Umbilical cord (tissue), 2 donors: ENCODE measurements around the gene PPID. TPM values are rescaled to one million over a fixed set of nuclear protein-coding genes. Genes with fewer than 3 reads are reported as not detected.
A peak's percentile ranks its signal among the peaks of the same experiment; 100 is the strongest.
"Not testable (repeated sequence)": the region's sequence is repeated elsewhere in the genome, so short reads cannot be mapped to it uniquely, and the experiment has no call there.

Experiments
- DNase-seq: peaks from one replicate; pipeline ENCODE4 v3.0.0-alpha.2; 2015; ENCODE audit warnings: low spot score
- total RNA-seq: library from RNA; depleted of rRNA; stranded (reverse); fragments of >200 nt; gene quantifications from one replicate; pipeline ENCODE4 v1.2.3, GENCODE V29; 2014; ENCODE audit warnings: low replicate concordance; ENCODE audit not compliant: insufficient read depth

PPID gene
- 25.8 TPM for total RNA-seq

- DNase-seq: peak; percentile 84
Measured at GRCh38 chr4:158722917-158723793, at the start of gene PPID. Gene PPID (minus strand): TSS chr4:158723396. CDS start chr4:158723288, 108 bp downstream.

DNA sequence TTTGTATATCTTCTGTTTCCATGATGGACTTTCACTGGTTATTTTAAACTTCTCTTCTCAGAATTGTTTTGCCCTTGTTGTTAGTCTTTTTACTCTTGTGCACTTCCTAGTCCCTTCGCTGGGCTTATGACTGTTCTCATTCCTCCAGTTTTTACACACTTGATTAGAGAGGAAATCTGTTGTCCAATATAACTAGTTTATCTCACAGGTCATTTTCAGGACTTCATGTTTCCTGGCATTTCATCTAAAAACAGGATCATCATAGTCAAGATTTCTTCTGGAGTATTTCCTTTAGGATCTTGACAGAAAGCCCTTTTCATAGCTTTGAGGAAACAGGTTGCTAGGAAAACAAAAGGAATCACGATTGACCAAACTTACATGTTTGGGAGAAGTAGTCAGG is 48.6 kb upstream of the PPID start:
- DNase-seq: no peak

DNA sequence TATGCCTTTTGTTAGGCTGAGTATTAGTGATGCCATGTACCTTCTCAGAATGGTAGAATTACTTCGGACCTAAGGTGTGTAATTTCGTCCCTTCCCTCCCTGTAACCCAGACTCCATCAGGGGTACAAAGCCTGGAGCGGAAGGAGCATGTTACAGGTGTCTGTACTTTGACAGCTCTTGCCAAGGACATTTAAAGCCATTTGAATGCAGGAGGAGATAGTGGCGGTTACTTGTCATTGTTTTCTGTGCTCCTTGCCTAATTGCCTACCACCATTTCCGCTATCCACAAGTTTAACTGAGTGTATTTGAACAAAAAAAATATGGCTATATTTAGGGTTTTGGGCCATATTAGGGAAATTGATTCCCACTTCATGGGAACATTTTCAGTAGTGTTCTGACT is 47.5 kb upstream of the PPID start:
- no peak for DNase-seq

DNA sequence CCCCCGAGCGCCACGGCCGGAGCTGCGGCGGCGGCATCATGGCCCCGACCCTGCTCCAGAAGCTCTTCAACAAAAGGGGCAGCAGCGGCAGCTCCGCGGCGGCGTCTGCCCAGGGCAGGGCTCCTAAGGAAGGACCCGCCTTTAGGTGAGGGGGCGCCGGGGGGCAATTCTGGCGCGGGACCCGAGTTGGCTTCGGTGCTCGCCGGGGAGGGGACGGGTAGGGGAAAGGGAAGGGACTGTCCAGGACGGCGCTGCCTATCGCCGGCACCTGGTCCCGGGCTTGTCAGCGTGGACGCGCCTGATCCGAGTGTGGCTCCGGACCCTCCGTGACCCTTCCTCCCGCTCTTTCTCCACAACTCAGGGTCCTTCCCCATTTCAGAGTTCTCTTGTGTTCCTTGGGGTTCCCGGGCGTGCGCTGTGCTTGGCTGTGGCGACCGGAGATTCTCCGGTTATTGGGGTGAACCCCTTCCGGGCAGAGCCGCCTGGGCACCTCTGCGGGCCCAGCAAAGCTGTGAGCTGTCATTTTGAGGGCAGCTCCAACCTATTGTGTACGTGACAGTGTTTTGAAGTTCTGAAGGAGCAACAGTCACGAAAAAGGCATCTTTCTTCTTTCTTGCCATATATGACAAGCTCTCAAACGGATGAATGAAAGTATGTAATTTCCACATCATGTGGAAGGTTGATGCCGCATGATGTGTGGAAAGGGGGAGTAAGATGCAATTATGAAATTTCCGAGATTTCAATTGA is 46.2 kb upstream of the PPID start:
- no peak for DNase-seq

DNA sequence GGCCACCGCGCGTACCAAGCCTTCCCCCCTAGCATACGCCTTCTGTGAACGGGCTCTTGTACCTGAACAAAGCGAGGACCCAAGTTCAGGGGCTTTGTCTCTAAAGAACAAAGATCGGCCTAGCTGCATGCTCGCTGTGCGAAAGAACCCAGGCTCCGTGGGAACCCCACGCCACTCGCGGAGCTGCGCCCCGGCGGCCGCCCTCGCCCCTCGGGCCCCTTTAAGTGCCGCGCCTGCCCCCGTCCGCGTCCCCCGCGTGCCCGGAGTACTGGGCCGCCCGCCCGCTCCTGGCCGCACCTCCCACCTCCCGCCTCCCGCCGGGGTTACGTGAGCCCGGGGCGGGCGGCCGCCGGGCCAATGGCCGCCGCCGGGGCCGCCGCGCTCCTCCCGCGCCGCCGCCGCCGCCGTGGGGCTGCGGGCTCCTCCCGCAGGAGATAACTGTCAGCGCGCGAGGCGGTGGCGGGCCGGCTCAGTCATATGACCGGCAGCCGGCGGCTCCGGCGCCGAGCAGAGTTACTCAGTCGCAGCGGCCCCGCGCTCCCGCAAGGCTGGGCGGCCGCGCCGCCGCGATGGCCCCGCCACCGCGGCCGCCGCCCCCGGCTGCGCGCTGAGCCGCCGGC is 45.5 kb upstream of the PPID start, which contains the start of gene FNIP2:
Gene FNIP2 (plus strand): TSS at position 472 of the 620 bp plus-strand sequence. CDS start 187 bp downstream, outside the sequence.
- peak; percentile 84 for DNase-seq

DNA sequence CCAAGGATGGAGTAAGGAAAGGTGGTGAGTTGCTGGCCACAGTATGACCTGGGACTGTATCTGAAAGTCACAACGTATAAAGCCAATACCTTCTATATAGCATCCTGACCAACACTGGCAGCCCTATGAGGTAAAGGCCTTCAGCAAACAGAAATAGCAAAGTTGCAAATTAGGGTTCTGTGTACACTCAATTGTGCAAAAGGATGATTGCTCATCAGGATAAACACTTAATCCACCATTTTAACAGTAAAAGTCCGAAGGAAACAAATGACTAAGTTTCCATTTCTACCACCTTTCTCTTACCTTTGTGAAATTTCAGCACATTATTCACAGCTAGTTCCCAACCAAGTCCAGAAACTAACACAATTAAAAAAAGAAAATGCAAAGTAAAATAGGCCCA is 44.3 kb upstream of the PPID start:
- no peak for DNase-seq

GRCh38 chr4:158766434-158767044 is 43.3 kb upstream of the PPID start:
- DNase-seq: no peak

DNA sequence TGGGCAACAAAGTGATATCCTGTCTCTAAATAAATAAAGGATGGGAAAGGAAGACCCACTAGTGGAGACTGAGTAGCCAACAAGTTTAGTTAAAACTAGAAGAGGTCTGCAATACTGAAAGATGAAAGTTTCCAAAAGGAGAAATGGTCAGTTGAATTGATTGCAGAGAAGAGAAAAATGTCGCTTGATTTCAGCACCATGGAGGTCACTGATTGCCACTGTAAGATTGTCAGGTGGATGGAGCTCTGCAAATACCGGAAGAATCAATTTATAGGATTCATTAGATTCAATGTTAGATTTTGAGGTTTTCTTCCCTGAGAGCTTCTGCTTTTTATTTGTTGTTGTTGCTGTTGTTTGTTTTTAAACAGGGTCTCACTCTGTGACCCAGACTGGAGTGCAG is 40.3 kb upstream of the PPID start:
- no peak for DNase-seq

GRCh38 chr4:158762553-158762952 is 39.4 kb upstream of the PPID start:
- no peak for DNase-seq

DNA sequence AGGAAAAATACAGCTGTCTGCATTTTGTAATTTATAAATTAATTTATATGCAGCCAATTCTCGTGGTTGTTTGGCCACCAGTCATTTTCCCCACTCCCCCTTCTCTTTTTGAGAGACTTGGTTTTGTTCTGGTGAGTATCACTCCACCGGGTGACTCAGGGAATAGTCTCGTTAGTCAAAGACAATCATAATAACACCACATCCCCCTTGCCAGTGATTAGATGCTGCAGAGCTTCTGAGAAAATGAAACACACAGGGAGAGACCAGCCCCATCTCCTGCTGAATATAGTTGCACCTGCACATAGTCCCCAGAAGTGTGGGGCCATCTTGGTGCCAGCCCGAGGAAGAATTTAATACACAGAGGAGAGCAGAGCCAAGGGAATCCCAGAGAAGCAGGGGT is 37.7 kb upstream of the PPID start:
- no peak for DNase-seq

GRCh38 chr4:158759539-158759938 is 36.3 kb upstream of the PPID start:
- not testable (repeated sequence) for DNase-seq

GRCh38 chr4:158758703-158759102 is 35.5 kb upstream of the PPID start:
- no peak for DNase-seq

- no peak for DNase-seq
Measured at GRCh38 chr4:158758142-158758541, 34.9 kb upstream of the PPID start.

- DNase-seq: no peak
Measured at GRCh38 chr4:158756588-158756987, 33.4 kb upstream of the PPID start.

GRCh38 chr4:158755819-158756218 is 32.6 kb upstream of the PPID start:
- not testable (repeated sequence) for DNase-seq

DNA sequence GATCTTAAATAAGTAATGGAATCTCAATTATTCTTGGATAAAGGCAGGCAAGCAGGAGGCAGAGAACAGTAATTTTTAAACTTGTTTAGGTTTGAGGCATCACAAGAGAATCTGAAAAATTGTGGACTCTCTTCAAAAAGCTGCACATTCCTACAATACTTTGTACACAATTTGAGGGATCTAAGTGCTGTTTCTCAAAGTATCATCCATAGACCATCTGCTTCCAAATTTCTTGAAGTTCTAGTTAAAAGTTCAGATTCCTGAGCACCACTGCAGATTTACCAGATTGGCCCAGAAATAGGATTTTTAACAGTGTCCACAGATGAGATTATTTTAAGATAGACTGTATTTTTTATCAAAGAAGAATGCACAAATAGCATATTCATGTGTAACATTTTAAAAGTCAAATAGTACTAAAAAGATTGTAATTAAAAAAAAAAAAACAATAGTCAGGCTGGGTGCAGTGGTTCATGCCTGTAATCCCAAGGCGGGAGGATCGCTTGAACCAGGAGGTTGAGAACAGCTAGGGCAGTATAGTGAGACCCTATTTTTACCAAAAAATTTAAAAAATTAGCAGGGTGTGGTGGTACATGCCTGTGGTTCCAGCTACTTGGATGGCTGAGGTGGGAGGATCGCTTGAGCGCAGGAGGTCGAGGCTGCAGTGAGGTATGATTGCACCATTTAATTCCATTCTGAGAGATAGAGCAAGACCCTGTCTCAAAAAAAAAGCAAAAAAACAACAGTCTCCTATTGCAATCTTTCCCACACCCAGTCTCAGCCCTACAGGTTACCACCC is 31.4 kb upstream of the PPID start:
- no peak for DNase-seq

- DNase-seq: peak; percentile 21
Measured at GRCh38 chr4:158750379-158750778, 27.2 kb upstream of the PPID start.

DNA sequence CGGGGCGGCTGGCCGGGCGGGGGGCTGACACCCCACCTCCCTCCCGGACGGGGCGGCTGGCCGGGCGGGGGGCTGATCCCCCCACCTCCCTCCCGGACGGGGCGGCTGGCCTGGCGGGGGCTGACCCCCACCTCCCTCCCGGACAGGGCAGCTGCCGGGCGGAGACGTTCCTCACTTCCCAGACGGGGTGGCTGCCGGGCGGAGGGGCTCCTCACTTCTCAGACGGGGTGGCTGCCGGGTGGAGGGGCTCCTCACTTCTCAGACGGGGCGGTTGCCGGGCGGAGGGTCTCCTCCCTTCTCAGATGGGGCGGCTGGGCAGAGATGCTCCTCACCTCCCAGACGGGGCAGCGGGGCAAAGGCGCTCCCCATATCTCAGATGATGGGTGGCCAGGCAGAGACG is 23.3 kb upstream of the PPID start:
- not testable (repeated sequence) for DNase-seq

DNA sequence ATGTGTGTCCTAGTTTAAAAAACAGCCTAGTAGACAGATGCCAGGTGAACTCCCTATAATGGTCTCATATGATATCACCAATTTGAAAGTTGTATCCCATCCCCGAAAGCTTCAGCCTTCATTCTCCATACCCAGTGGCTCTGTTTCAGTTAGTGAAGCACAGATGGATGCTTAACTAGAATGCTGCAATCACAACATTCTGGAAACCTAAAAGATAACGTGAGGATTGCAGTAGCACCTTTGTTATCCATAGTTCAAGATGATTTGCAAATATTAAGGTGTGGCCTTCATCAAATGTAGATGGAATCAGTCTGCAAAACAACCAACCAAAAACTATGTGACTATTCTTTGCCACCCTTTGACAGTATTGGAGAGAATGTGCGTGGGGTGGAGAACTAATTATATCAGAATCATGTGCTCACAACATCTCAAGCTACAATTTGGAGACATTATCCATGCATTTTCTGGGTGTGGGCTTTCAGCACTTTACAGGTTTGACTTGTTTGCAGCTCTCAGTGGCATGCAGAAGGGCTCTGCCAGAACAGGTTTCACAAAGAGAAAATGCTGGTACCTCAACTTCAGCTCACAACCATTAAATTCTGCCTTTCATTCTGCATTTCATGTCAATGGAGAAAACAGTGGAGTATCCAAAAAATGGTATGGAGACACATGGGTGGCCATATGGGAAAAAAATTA is 18.3 kb upstream of the PPID start:
- peak; percentile 38 for DNase-seq

GRCh38 chr4:158739600-158739999 is 16.4 kb upstream of the PPID start:
- no peak for DNase-seq
